ENCODE measurements around the gene GPATCH3. TPM values are rescaled to one million over a fixed set of nuclear protein-coding genes. Genes with fewer than 3 reads are reported as not detected.
A peak's percentile ranks its signal among the peaks of the same experiment; 100 is the strongest.

GPATCH3 gene
- total and polyA plus RNA-seq, 2 experiments from 2014 or later: 6.3 to 9.3 TPM

DNA sequence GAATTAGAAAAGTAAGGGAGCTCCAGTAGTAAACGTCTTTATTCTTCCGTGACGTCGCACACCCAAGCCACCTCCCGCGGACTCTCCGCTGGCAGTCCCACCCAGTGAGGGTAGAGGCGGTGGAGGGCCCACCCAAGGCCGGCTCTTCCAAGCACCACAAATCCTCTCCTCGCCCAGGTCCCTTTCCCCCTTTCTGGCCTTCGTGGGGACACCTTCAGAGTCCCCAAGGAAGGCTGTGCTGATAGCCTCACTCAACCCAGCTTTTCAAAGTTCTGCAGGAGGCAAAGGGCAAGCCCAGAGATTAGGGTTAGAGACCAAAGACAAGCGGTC is 9.8 kb downstream of the GPATCH3 start:
- no peaks in the 10 kb centered on the region for H3K27me3 ChIP-seq (replicated peaks; ENCODE audit: insufficient read depth)
- H3K9me3 ChIP-seq (ENCODE audit: low read depth): no peaks in the 10 kb centered on the region
- H3F3A ChIP-seq (ENCODE audit: insufficient read depth): peaks cover 13% of the 10 kb centered on the region; the same call in 1 of the 2 replicates
- in situ Hi-C loops (cut with MboI): no loop called here
- peaks cover 27% of the 10 kb centered on the region for H3K36me3 ChIP-seq (ENCODE audit: low read depth)
- H3K9ac ChIP-seq: peak overlapping the region; percentile 93
- H3K9me2 ChIP-seq (ENCODE audit: insufficient read depth): no peaks in the 10 kb centered on the region
- H3K4me1 ChIP-seq (ENCODE audit: insufficient read depth): peaks cover 14% of the 10 kb centered on the region
- H2AFZ ChIP-seq: peak overlapping the region; percentile 90
- peak overlapping the region; percentile 89 for H3K4me3 ChIP-seq
- H4K20me1 ChIP-seq (ENCODE audit: insufficient read depth): no peaks in the 10 kb centered on the region
- 3 to 7% methylated on average over 12 of the region's 12 CpGs for WGBS, 2 experiments (ENCODE audit: low coverage in 1 of 2, low lambda C conversion rate in 2 of 2, missing lambda C conversion rate in 2 of 2)
- TF ChIP-seq EZH2phosphoT487 (IDR thresholded peaks at IDR 0.05; ENCODE audit: insufficient read depth, low read depth) (no peak), EZH2 (IDR thresholded peaks at IDR 0.05; ENCODE audit: insufficient read depth, poor library complexity, severe bottlenecking) (no peak)
- peak overlapping the region; percentile 98 for H3K4me2 ChIP-seq (ENCODE audit: unreplicated experiment)
- H3K27ac ChIP-seq: peak overlapping the region; percentile 80
- no peak for DNase-seq
- peaks cover 57% of the 10 kb centered on the region for H3K79me2 ChIP-seq (ENCODE audit: insufficient read depth)

- H3K27ac ChIP-seq: peak within 1 kb of the TSS; percentile 80
- peak within 1 kb of the TSS; percentile 89 for H3K4me3 ChIP-seq
- H3K9me3 ChIP-seq (ENCODE audit: low read depth): no peaks in the 10 kb centered on the region
- peak within 1 kb of the TSS; percentile 90 for H2AFZ ChIP-seq
- TF ChIP-seq EZH2phosphoT487 (IDR thresholded peaks at IDR 0.05; ENCODE audit: insufficient read depth, low read depth): no peak
- no peak for TF ChIP-seq EZH2 (IDR thresholded peaks at IDR 0.05; ENCODE audit: insufficient read depth, poor library complexity, severe bottlenecking)
- peak within 1 kb of the TSS; percentile 98 for H3K4me2 ChIP-seq (ENCODE audit: unreplicated experiment)
- peaks cover 13% of the 10 kb centered on the region; the same call in 1 of the 2 replicates for H3F3A ChIP-seq (ENCODE audit: insufficient read depth)
- H3K36me3 ChIP-seq (ENCODE audit: low read depth): peaks cover 33% of the 10 kb centered on the region
- WGBS, 2 experiments (ENCODE audit: low coverage in 1 of 2, low lambda C conversion rate in 2 of 2, missing lambda C conversion rate in 2 of 2): 3% methylated on average over 87 to 89 of the region's 89 CpGs
- in situ Hi-C loops (cut with MboI): no loop called here
- no peaks in the 10 kb centered on the region for H4K20me1 ChIP-seq (ENCODE audit: insufficient read depth)
- no peaks in the 10 kb centered on the region for H3K27me3 ChIP-seq (replicated peaks; ENCODE audit: insufficient read depth)
- H3K9me2 ChIP-seq (ENCODE audit: insufficient read depth): no peaks in the 10 kb centered on the region
- H3K9ac ChIP-seq: peak within 1 kb of the TSS; percentile 93
- H3K79me2 ChIP-seq (ENCODE audit: insufficient read depth): peaks cover 57% of the 10 kb centered on the region
- H3K4me1 ChIP-seq (ENCODE audit: insufficient read depth): peaks cover 14% of the 10 kb centered on the region
- DNase-seq: peak; percentile 90
Measured at GRCh38 chr1:26889551-26890466, 10.5 kb downstream of the GPATCH3 start, which contains the start of gene GPN2. Gene GPN2, minus strand, starts transcription at chr1:26890283. Its CDS starts 187 bp downstream, at chr1:26890096.

- Histone ChIP-seq H3K9ac (peak overlapping the region; percentile 93), H3K9me2 (ENCODE audit: insufficient read depth) (no peaks in the 10 kb centered on the region), H3K4me1 (ENCODE audit: insufficient read depth) (peaks cover 14% of the 10 kb centered on the region), H3K4me3 (no peak overlapping the region), H4K20me1 (ENCODE audit: insufficient read depth) (no peaks in the 10 kb centered on the region), H3F3A (ENCODE audit: insufficient read depth) (peaks cover 13% of the 10 kb centered on the region; the same call in 1 of the 2 replicates), H3K36me3 (ENCODE audit: low read depth) (peaks cover 42% of the 10 kb centered on the region), H3K9me3 (ENCODE audit: low read depth) (no peaks in the 10 kb centered on the region), H2AFZ (no peak overlapping the region), H3K79me2 (ENCODE audit: insufficient read depth) (peaks cover 63% of the 10 kb centered on the region), H3K27ac (no peak overlapping the region), H3K27me3 (replicated peaks; ENCODE audit: insufficient read depth) (no peaks in the 10 kb centered on the region), H3K4me2 (ENCODE audit: unreplicated experiment) (peak overlapping the region; percentile 98)
- 33 to 38% methylated on average over 1 of the region's 1 CpG for WGBS, 2 experiments (ENCODE audit: low coverage in 1 of 2, low lambda C conversion rate in 2 of 2, missing lambda C conversion rate in 2 of 2)
- in situ Hi-C loops (cut with MboI): no loop called here
- TF ChIP-seq EZH2 (IDR thresholded peaks at IDR 0.05; ENCODE audit: insufficient read depth, poor library complexity, severe bottlenecking): no peak
- TF ChIP-seq EZH2phosphoT487 (IDR thresholded peaks at IDR 0.05; ENCODE audit: insufficient read depth, low read depth): no peak
- no peak for DNase-seq
Measured at GRCh38 chr1:26888231-26888630, 12.0 kb downstream of the GPATCH3 start.

DNA sequence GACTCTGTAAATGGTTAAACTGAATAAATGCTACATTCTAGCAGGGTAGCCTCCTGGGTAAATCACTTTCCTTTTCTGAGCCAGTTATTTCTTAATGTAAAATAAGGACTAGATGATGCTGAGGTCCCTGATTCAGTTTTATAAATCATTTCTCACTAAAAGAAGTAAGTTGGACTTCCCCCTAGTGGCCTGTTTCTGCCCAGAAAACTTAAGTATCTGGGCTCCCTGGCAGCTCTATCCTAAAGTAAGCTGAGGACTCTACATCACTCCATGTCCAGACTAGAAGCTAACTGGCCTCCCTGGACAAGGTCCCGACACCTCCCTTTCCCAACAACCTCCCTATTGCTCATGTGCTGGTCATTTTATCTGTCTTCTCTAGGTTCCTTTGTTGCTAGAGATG is 13.1 kb downstream of the GPATCH3 start:
- Histone ChIP-seq H3K4me1 (ENCODE audit: insufficient read depth) (peaks cover 14% of the 10 kb centered on the region), H3K4me2 (ENCODE audit: unreplicated experiment) (no peak overlapping the region), H3K9me3 (ENCODE audit: low read depth) (no peaks in the 10 kb centered on the region), H3K27me3 (replicated peaks; ENCODE audit: insufficient read depth) (no peaks in the 10 kb centered on the region), H2AFZ (no peak overlapping the region), H4K20me1 (ENCODE audit: insufficient read depth) (no peaks in the 10 kb centered on the region), H3K79me2 (ENCODE audit: insufficient read depth) (peaks cover 66% of the 10 kb centered on the region), H3K4me3 (no peak overlapping the region), H3K9ac (no peak overlapping the region), H3F3A (ENCODE audit: insufficient read depth) (peaks cover 13% of the 10 kb centered on the region; the same call in 1 of the 2 replicates), H3K36me3 (ENCODE audit: low read depth) (peaks cover 43% of the 10 kb centered on the region), H3K9me2 (ENCODE audit: insufficient read depth) (no peaks in the 10 kb centered on the region), H3K27ac (no peak overlapping the region)
- DNase-seq: peak; percentile 80
- no peak for TF ChIP-seq EZH2phosphoT487 (IDR thresholded peaks at IDR 0.05; ENCODE audit: insufficient read depth, low read depth)
- no peak for TF ChIP-seq EZH2 (IDR thresholded peaks at IDR 0.05; ENCODE audit: insufficient read depth, poor library complexity, severe bottlenecking)
- in situ Hi-C loops (cut with MboI): no loop called here
- WGBS, 2 experiments (ENCODE audit: low coverage in 1 of 2, low lambda C conversion rate in 2 of 2, missing lambda C conversion rate in 2 of 2): 95 to 100% methylated on average over 1 of the region's 1 CpG

All from GM23248 (cell line).